GM23338 (cell line): Measurements from ENCODE around the gene CTNNA3. TPM values are rescaled to one million over a fixed set of nuclear protein-coding genes. Genes with fewer than 3 reads are reported as not detected.

ENCODE experiments used
- ATAC-seq: fragments of 200-7000 bp; cut with Tn5 transposase; 3 replicates; pipeline ENCODE4 v1.9.1; 2020
- DNase-seq: peaks from one replicate; pipeline ENCODE4 v3.0.0-alpha.2; 2015; ENCODE audit warnings: low spot score
- H2AFZ ChIP-seq: fragments of 200-600 bp; sonication (generic); 2 replicates; pipeline ENCODE4 v1.8.0; 2016; ENCODE audit warnings: antibody characterized with exemption, mild to moderate bottlenecking, moderate library complexity
- H3F3A ChIP-seq: fragments of 200-600 bp; sonication (generic); replicated peaks from 2 replicates; pipeline ENCODE4 v1.8.0; 2017; ENCODE audit warnings: antibody characterized with exemption, mixed run types, low read depth
- H3K27ac ChIP-seq: fragments of 200-600 bp; sonication (generic); 2 replicates; pipeline ENCODE4 v1.6.1; 2016; ENCODE audit warnings: low read depth
- H3K27me3 ChIP-seq: fragments of 200-600 bp; sonication (generic); 2 replicates; pipeline ENCODE4 v1.8.0; 2016; ENCODE audit warnings: mild to moderate bottlenecking, mixed run types, moderate library complexity; ENCODE audit not compliant: insufficient read depth
- H3K36me3 ChIP-seq: fragments of 200-600 bp; sonication (generic); 2 replicates; pipeline ENCODE4 v1.8.0; 2016; ENCODE audit warnings: mild to moderate bottlenecking; ENCODE audit not compliant: insufficient read depth
- H3K4me1 ChIP-seq: fragments of 200-600 bp; sonication (generic); 2 replicates; pipeline ENCODE4 v1.8.0; 2016; ENCODE audit warnings: mild to moderate bottlenecking, moderate library complexity; ENCODE audit not compliant: insufficient read depth
- H3K4me2 ChIP-seq: fragments of 200-600 bp; sonication (generic); 2 replicates; pipeline ENCODE4 v1.7.1; 2017; ENCODE audit warnings: mixed run types
- H3K4me3 ChIP-seq: fragments of 200-600 bp; sonication (generic); 2 replicates; pipeline ENCODE4 v1.6.1; 2016; ENCODE audit warnings: mixed run types
- H3K79me2 ChIP-seq: fragments of 200-600 bp; sonication (generic); replicated peaks from 2 replicates; pipeline ENCODE4 v1.8.0; 2017; ENCODE audit warnings: mild to moderate bottlenecking; ENCODE audit not compliant: insufficient read depth
- H3K9me2 ChIP-seq: fragments of 200-600 bp; sonication (generic); 2 replicates; pipeline ENCODE4 v1.8.0; 2017; ENCODE audit not compliant: insufficient read depth
- H4K20me1 ChIP-seq: fragments of 200-600 bp; sonication (generic); replicated peaks from 2 replicates; pipeline ENCODE4 v1.8.0; 2017; ENCODE audit warnings: mild to moderate bottlenecking; ENCODE audit not compliant: insufficient read depth
- H3K27ac Mint-ChIP-seq: 2 replicates; pipeline ENCODE4 v1.8.0; 2020; ENCODE audit warnings: inconsistent platforms, mild to moderate bottlenecking, moderate library complexity, mixed read lengths
- H3K27me3 Mint-ChIP-seq: 3 replicates; pipeline ENCODE4 v1.8.0; 2022; ENCODE audit warnings: low read depth, mild to moderate bottlenecking, moderate library complexity, mixed read lengths, inconsistent platforms; ENCODE audit not compliant: insufficient read depth, poor library complexity
- H3K36me3 Mint-ChIP-seq: 3 replicates; pipeline ENCODE4 v1.8.0; 2021; ENCODE audit warnings: low read depth, mild to moderate bottlenecking, inconsistent platforms, moderate library complexity, mixed read lengths
- H3K4me1 Mint-ChIP-seq: 3 replicates; pipeline ENCODE4 v1.8.0; 2020; ENCODE audit warnings: mild to moderate bottlenecking, inconsistent platforms, mixed read lengths
- H3K4me3 Mint-ChIP-seq: 3 replicates; pipeline ENCODE4 v1.8.0; 2021; ENCODE audit warnings: moderate library complexity, mild to moderate bottlenecking, inconsistent platforms, mixed read lengths
- H3K9me3 Mint-ChIP-seq: 3 replicates; pipeline ENCODE4 v1.8.0; 2020; ENCODE audit warnings: moderate library complexity, mild to moderate bottlenecking, inconsistent platforms, mixed read lengths
- CREB1 ChIP-seq: fragments of 250-450 bp; sonication (Bioruptor Pico); IDR thresholded peaks from 2 replicates; pipeline ENCODE4 v1.5.0; 2020; ENCODE audit warnings: low read depth, mild to moderate bottlenecking, moderate library complexity
- ETS1 ChIP-seq: IDR thresholded peaks from 2 replicates; pipeline ENCODE4 v1.6.1; 2016; ENCODE audit warnings: antibody characterized with exemption
- EZH2 ChIP-seq: fragments of 200-600 bp; sonication (generic); IDR thresholded peaks from one replicate; pipeline ENCODE4 v1.8.0; 2017; ENCODE audit warnings: antibody characterized with exemption, mild to moderate bottlenecking, low read depth; ENCODE audit not compliant: unreplicated experiment
- EZH2phosphoT487 ChIP-seq: fragments of 200-600 bp; sonication (generic); IDR thresholded peaks from one replicate; pipeline ENCODE4 v1.8.1; 2018; ENCODE audit warnings: antibody characterized with exemption; ENCODE audit not compliant: unreplicated experiment
- JUNB ChIP-seq: IDR thresholded peaks from one replicate; pipeline ENCODE4 v1.6.1; 2016; ENCODE audit warnings: antibody characterized with exemption; ENCODE audit not compliant: unreplicated experiment
- NANOG ChIP-seq: IDR thresholded peaks from 2 replicates; pipeline ENCODE4 v1.6.1; 2016; ENCODE audit warnings: antibody characterized with exemption, borderline replicate concordance
- POLR2AphosphoS5 ChIP-seq: IDR thresholded peaks from 2 replicates; pipeline ENCODE4 v1.6.1; 2016; ENCODE audit warnings: antibody characterized with exemption, low read depth
- REST ChIP-seq: IDR thresholded peaks from one replicate; pipeline ENCODE4 v1.6.1; 2018; ENCODE audit warnings: antibody characterized with exemption; ENCODE audit not compliant: unreplicated experiment
- STAT1 ChIP-seq: IDR thresholded peaks from one replicate; pipeline ENCODE4 v1.6.1; 2016; ENCODE audit warnings: antibody characterized with exemption; ENCODE audit not compliant: unreplicated experiment
- ZNF114 ChIP-seq: fragments of 250-450 bp; sonication (Bioruptor Pico); IDR thresholded peaks from 2 replicates; pipeline ENCODE4 v1.5.0; 2020; ENCODE audit warnings: mild to moderate bottlenecking, moderate library complexity
- ZNF331 ChIP-seq: fragments of 250-450 bp; sonication (Bioruptor Pico); IDR thresholded peaks from 2 replicates; pipeline ENCODE4 v1.5.0; 2020; ENCODE audit warnings: low read depth, mild to moderate bottlenecking, moderate library complexity
- ZNF462 ChIP-seq: fragments of 250-450 bp; sonication (Bioruptor Pico); IDR thresholded peaks from 2 replicates; pipeline ENCODE4 v1.5.0; 2020; ENCODE audit warnings: mild to moderate bottlenecking, moderate library complexity
- polyA plus RNA-seq: library from polyadenylated mRNA; unstranded; fragments of >200 nt; fragmentation: Nextera tagmentation; extraction: Ambion mirVana; gene quantifications from 2 replicates; pipeline ENCODE4 v1.2.1, GENCODE V29; 2016
- total RNA-seq: library from RNA; depleted of rRNA; stranded (reverse); fragments of >200 nt; shearing (Covaris generic); gene quantifications from 2 replicates; pipeline ENCODE4 v1.2.3, GENCODE V29; 2014
- TF ChIP-seq, protein P1 (sequence below), 2 experiments: fragments of 200-600 bp in 1 of 2; sonication (generic) in 1 of 2; conservative IDR thresholded peaks; 2 replicates each; pipeline versions ENCODE4 v1.5.1 to v1.6.1; 2016 to 2017; ENCODE audit warnings: antibody characterized with exemption in 2 of 2, low read depth in 2 of 2, mild to moderate bottlenecking in 2 of 2, moderate library complexity in 1 of 2

CTNNA3 gene
- total and polyA plus RNA-seq, 2 experiments from 2014 or later: 0.71 to 3.3 TPM

DNA sequence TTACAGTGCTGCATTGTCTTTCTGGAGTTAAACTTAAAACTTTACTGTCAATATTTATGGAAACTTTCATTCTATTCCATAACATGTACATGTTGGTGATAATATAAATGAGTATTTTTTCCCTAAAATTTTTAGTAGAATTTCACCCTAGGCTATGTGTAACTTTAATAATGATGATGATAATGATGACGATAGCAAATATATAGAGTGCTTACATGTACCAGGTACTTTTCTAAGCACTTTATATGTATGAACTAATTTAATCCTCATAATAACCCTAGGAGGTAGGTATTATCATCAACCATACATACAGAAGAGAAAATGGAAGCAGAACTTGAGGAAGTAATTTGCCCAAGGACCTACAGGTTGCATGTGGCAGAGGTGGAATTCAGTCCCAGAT is 684.5 kb downstream of the CTNNA3 start:
- H3K9me2 ChIP-seq: no peaks in the 10 kb centered on the region
- H3K9me3 Mint-ChIP-seq: no peaks in the 10 kb centered on the region
- no peaks in the 10 kb centered on the region for H3K36me3 Mint-ChIP-seq
- H3K27ac Mint-ChIP-seq: no peak overlapping the region
- TF ChIP-seq REST: no peak
- no peak for TF ChIP-seq ZNF331 (CRISPR knock-in tag)
- no peak for TF ChIP-seq JUNB
- no peak for TF ChIP-seq ETS1
- no peak for TF ChIP-seq ZNF462 (CRISPR knock-in tag)
- no peak for TF ChIP-seq EZH2phosphoT487
- no peak for TF ChIP-seq ZNF114 (CRISPR knock-in tag)
- no peak for TF ChIP-seq CREB1 (CRISPR knock-in tag)
- no peak for TF ChIP-seq STAT1
- no peak for TF ChIP-seq POLR2AphosphoS5
- TF ChIP-seq, protein P1, sequence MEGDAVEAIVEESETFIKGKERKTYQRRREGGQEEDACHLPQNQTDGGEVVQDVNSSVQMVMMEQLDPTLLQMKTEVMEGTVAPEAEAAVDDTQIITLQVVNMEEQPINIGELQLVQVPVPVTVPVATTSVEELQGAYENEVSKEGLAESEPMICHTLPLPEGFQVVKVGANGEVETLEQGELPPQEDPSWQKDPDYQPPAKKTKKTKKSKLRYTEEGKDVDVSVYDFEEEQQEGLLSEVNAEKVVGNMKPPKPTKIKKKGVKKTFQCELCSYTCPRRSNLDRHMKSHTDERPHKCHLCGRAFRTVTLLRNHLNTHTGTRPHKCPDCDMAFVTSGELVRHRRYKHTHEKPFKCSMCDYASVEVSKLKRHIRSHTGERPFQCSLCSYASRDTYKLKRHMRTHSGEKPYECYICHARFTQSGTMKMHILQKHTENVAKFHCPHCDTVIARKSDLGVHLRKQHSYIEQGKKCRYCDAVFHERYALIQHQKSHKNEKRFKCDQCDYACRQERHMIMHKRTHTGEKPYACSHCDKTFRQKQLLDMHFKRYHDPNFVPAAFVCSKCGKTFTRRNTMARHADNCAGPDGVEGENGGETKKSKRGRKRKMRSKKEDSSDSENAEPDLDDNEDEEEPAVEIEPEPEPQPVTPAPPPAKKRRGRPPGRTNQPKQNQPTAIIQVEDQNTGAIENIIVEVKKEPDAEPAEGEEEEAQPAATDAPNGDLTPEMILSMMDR (conservative IDR thresholded peaks at IDR 0.05; ENCODE audit: low read depth in 2 of 2): no peak
- TF ChIP-seq EZH2: no peak
- no peak for TF ChIP-seq NANOG
- H3K27me3 ChIP-seq: no peaks in the 10 kb centered on the region
- no peaks in the 10 kb centered on the region for H3K79me2 ChIP-seq
- no peaks in the 10 kb centered on the region for H3F3A ChIP-seq
- no peak for ATAC-seq
- no peaks in the 10 kb centered on the region for H3K27me3 Mint-ChIP-seq
- H3K4me3 Mint-ChIP-seq: no peak overlapping the region
- no peaks in the 10 kb centered on the region for H4K20me1 ChIP-seq
- no peak overlapping the region for H3K4me3 ChIP-seq
- no peak overlapping the region for H2AFZ ChIP-seq
- no peaks in the 10 kb centered on the region for H3K4me1 Mint-ChIP-seq
- H3K36me3 ChIP-seq: no peaks in the 10 kb centered on the region
- no peak overlapping the region for H3K27ac ChIP-seq
- no peak for DNase-seq
- no peak overlapping the region for H3K4me2 ChIP-seq
- no peaks in the 10 kb centered on the region for H3K4me1 ChIP-seq
